ENCODE data around the gene PSMF1.

- TF ChIP-seq CTCF (IDR thresholded peaks at IDR 0.05) (peak in 1 of 6 experiments; percentile 17), POLR2AphosphoS5 (IDR thresholded peaks at IDR 0.05) (no peak), POLR2A (IDR thresholded peaks at IDR 0.05) (no peak), EP300 (IDR thresholded peaks at IDR 0.05) (no peak)
Measured at GRCh38 chr20:1204113-1204512, 85.7 kb downstream of the PSMF1 start.

Data from upper lobe of left lung (tissue), 4 donors.